Measurements from ENCODE around the gene TPTE.
"Not testable (repeated sequence)": the region's sequence is repeated elsewhere in the genome, so short reads cannot be mapped to it uniquely, and the experiment has no call there.

TPTE gene

GRCh38 chr21:10521091-10521598, at the start of gene TPTE:
TPTE (plus strand) TSS chr21:10521583; CDS start chr21:10538724, 17,141 bp downstream.
- no peak for DNase-seq

- DNase-seq = not testable (repeated sequence)
Observed at GRCh38 chr21:10471999-10472398, 49.4 kb upstream of the TPTE start.

- not testable (repeated sequence) for DNase-seq
Observed at GRCh38 chr21:10477794-10478193, 43.6 kb upstream of the TPTE start.

GRCh38 chr21:10479875-10480274, 41.5 kb upstream of the TPTE start:
- DNase-seq = not testable (repeated sequence)

- DNase-seq = not testable (repeated sequence)
Observed at GRCh38 chr21:10484864-10485263, 36.5 kb upstream of the TPTE start.

- DNase-seq = not testable (repeated sequence)
Observed at GRCh38 chr21:10490453-10490852, 30.9 kb upstream of the TPTE start.

GRCh38 chr21:10511116-10511515, 10.3 kb upstream of the TPTE start:
- DNase-seq = no peak

GRCh38 chr21:10516889-10517288, 4.5 kb upstream of the TPTE start:
- not testable (repeated sequence) for DNase-seq

- not testable (repeated sequence) for DNase-seq
Observed at GRCh38 chr21:10517904-10518303, 3.5 kb upstream of the TPTE start.

- not testable (repeated sequence) for DNase-seq
Observed at GRCh38 chr21:10521835-10522500, 585 bp downstream of the TPTE start.

GRCh38 chr21:10539956-10540355, 18.6 kb downstream of the TPTE start:
- DNase-seq = no peak

- DNase-seq = not testable (repeated sequence)
Observed at GRCh38 chr21:10544376-10544775, 23.0 kb downstream of the TPTE start.

- DNase-seq = not testable (repeated sequence)
Observed at GRCh38 chr21:10547868-10548267, 26.5 kb downstream of the TPTE start.

GRCh38 chr21:10548331-10548954, 27.1 kb downstream of the TPTE start:
- not testable (repeated sequence) for DNase-seq

GRCh38 chr21:10570803-10571202, 49.4 kb downstream of the TPTE start:
- not testable (repeated sequence) for DNase-seq

GRCh38 chr21:10574531-10575310, 53.3 kb downstream of the TPTE start:
- not testable (repeated sequence) for DNase-seq

GRCh38 chr21:10575311-10575667, 53.9 kb downstream of the TPTE start:
- no peak for DNase-seq

GRCh38 chr21:10578910-10579309, 57.5 kb downstream of the TPTE start:
- DNase-seq = not testable (repeated sequence)

GRCh38 chr21:10589115-10589514, 67.7 kb downstream of the TPTE start:
- DNase-seq = not testable (repeated sequence)

- DNase-seq = not testable (repeated sequence)
Observed at GRCh38 chr21:10607074-10607473, 85.7 kb downstream of the TPTE start.

GRCh38 chr21:10614285-10614684, 92.9 kb downstream of the TPTE start:
- not testable (repeated sequence) for DNase-seq

- not testable (repeated sequence) for DNase-seq
Observed at GRCh38 chr21:10616061-10616460, 94.7 kb downstream of the TPTE start.

GRCh38 chr21:10616535-10616934, 95.2 kb downstream of the TPTE start:
- no peak for DNase-seq
